H1 (cell line): ENCODE measurements around the gene NFKBIE. TPM values are rescaled to one million over a fixed set of nuclear protein-coding genes. Genes with fewer than 3 reads are reported as not detected.

ENCODE experiments used
- CBX5 ChIP-seq: fragments of 300-800, 300-1000 bp; sonication (generic); IDR thresholded peaks from 2 replicates; pipeline ENCODE4 v1.7.1; 2016; ENCODE audit warnings: antibody characterized with exemption, low read length, low read depth
- CREB1 ChIP-seq: IDR thresholded peaks from 2 replicates; pipeline ENCODE4 v1.6.1; 2012; ENCODE audit warnings: inconsistent platforms
- GABPA ChIP-seq: IDR thresholded peaks from 2 replicates; pipeline ENCODE4 v1.6.1; 2011; ENCODE audit warnings: mild to moderate bottlenecking, low read length, moderate library complexity, borderline replicate concordance; ENCODE audit not compliant: insufficient read depth
- GTF2F1 ChIP-seq: IDR thresholded peaks from 2 replicates; pipeline ENCODE4 v1.6.1; 2012; ENCODE audit warnings: low read depth, low read length, improper control_type of control experiment, borderline replicate concordance
- JUN ChIP-seq: IDR thresholded peaks from 2 replicates; pipeline ENCODE4 v1.6.1; 2011; ENCODE audit warnings: low read depth, mild to moderate bottlenecking, improper control_type of control experiment, low read length
- JUND ChIP-seq: IDR thresholded peaks from 2 replicates; pipeline ENCODE4 v1.6.1; 2011; ENCODE audit warnings: mild to moderate bottlenecking, improper control_type of control experiment, low read length
- KDM4A ChIP-seq: IDR thresholded peaks from one replicate; pipeline ENCODE4 v1.7.1; 2012; ENCODE audit warnings: low read depth, mild to moderate bottlenecking, moderate library complexity, low read length, inconsistent platforms; ENCODE audit not compliant: severe bottlenecking
- PHF8 ChIP-seq: fragments of 200-600 bp; sonication (generic); conservative IDR thresholded peaks from 2 replicates; pipeline ENCODE4 v1.7.1; 2012; ENCODE audit warnings: low read depth, mild to moderate bottlenecking, inconsistent platforms, low read length, moderate library complexity
- RBBP5 ChIP-seq: IDR thresholded peaks from 2 replicates; pipeline ENCODE4 v1.7.1; 2012; ENCODE audit warnings: low read depth, mild to moderate bottlenecking, inconsistent platforms, low read length, moderate library complexity, borderline replicate concordance
- SP4 ChIP-seq: IDR thresholded peaks from 2 replicates; pipeline ENCODE4 v1.6.1; 2012; ENCODE audit warnings: low read length, inconsistent platforms
- TAF1 ChIP-seq: IDR thresholded peaks from 2 replicates; pipeline ENCODE4 v1.6.1; 2011; ENCODE audit warnings: mild to moderate bottlenecking, low read depth, low read length
- TCF12 ChIP-seq: IDR thresholded peaks from 2 replicates; pipeline ENCODE4 v1.6.1; 2011; ENCODE audit warnings: low read depth, mild to moderate bottlenecking, low read length
- TEAD4 ChIP-seq: IDR thresholded peaks from 2 replicates; pipeline ENCODE4 v1.6.1; 2012; ENCODE audit warnings: low read depth, low read length, inconsistent platforms, mixed read lengths
- USF2 ChIP-seq: IDR thresholded peaks from 2 replicates; pipeline ENCODE4 v1.6.1; 2011; ENCODE audit warnings: low read length, improper control_type of control experiment
- polyA plus RNA-seq, 7 experiments: library from polyadenylated mRNA; depleted of rRNA in 3 of 7; stranded (reverse) in 5 of 7; unstranded in 2 of 7; fragments of >200 nt in 5 of 7; fragments of 200-250 nt in 2 of 7; gene quantifications; 1 replicate in 5 of 7; 2 replicates in 1 of 7; 4 replicates in 1 of 7; pipeline versions ENCODE4 v1.2.1 to v1.2.3, GENCODE V29; 2011 to 2013; ENCODE audit warnings: missing spikeins in 2 of 7, mixed read lengths in 2 of 7
- total RNA-seq: library from RNA; stranded (reverse); fragmentation: NEBNext Ultra II Directional; extraction: Animal tissue kit (Norgen Biotek cat#: 25700); gene quantifications from 2 replicates; pipeline ENCODE4 v1.2.1, GENCODE V29; 2021
- TF ChIP-seq, protein P1 (sequence below): IDR thresholded peaks from 2 replicates; pipeline ENCODE4 v1.6.1; 2012; ENCODE audit warnings: low read length, inconsistent platforms
- TF ChIP-seq, protein P2 (sequence below): IDR thresholded peaks from 2 replicates; pipeline ENCODE4 v1.6.1; 2012; ENCODE audit warnings: inconsistent platforms
- TF ChIP-seq, protein P3 (sequence below), 3 experiments: IDR thresholded peaks; 1 replicate in 2 of 3; 2 replicates in 1 of 3; pipeline versions ENCODE4 v1.5.1 to v1.6.1; 2011; ENCODE audit warnings: low read length in 3 of 3, mild to moderate bottlenecking in 3 of 3, inconsistent platforms in 2 of 3, low read depth in 1 of 3, moderate library complexity in 1 of 3; ENCODE audit not compliant: insufficient read depth in 1 of 3; ENCODE audit errors: control extremely low read depth in 1 of 3

The NFKBIE gene
- total and polyA plus RNA-seq, 2 of the 8 experiments (the other 6 are each of a cell fraction or from before 2014, with no cell fraction given), result 13.5 to 19.2 TPM

- TF ChIP-seq JUND, result no peak
- TF ChIP-seq TCF12, result no peak
- TF ChIP-seq CBX5, result no peak
- TF ChIP-seq, protein P1, sequence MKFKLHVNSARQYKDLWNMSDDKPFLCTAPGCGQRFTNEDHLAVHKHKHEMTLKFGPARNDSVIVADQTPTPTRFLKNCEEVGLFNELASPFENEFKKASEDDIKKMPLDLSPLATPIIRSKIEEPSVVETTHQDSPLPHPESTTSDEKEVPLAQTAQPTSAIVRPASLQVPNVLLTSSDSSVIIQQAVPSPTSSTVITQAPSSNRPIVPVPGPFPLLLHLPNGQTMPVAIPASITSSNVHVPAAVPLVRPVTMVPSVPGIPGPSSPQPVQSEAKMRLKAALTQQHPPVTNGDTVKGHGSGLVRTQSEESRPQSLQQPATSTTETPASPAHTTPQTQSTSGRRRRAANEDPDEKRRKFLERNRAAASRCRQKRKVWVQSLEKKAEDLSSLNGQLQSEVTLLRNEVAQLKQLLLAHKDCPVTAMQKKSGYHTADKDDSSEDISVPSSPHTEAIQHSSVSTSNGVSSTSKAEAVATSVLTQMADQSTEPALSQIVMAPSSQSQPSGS, result 0 out of 2 replicates have a peak, but pooled peaks have one; percentile 29
- no peak for TF ChIP-seq RBBP5
- TF ChIP-seq JUN, result no peak
- no peak for TF ChIP-seq GTF2F1
- TF ChIP-seq GABPA, result no peak
- peak; percentile 34; the same call in 1 of the 2 replicates for TF ChIP-seq CREB1
- TF ChIP-seq, protein P2, sequence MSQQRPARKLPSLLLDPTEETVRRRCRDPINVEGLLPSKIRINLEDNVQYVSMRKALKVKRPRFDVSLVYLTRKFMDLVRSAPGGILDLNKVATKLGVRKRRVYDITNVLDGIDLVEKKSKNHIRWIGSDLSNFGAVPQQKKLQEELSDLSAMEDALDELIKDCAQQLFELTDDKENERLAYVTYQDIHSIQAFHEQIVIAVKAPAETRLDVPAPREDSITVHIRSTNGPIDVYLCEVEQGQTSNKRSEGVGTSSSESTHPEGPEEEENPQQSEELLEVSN, result no peak
- TF ChIP-seq, protein P3, sequence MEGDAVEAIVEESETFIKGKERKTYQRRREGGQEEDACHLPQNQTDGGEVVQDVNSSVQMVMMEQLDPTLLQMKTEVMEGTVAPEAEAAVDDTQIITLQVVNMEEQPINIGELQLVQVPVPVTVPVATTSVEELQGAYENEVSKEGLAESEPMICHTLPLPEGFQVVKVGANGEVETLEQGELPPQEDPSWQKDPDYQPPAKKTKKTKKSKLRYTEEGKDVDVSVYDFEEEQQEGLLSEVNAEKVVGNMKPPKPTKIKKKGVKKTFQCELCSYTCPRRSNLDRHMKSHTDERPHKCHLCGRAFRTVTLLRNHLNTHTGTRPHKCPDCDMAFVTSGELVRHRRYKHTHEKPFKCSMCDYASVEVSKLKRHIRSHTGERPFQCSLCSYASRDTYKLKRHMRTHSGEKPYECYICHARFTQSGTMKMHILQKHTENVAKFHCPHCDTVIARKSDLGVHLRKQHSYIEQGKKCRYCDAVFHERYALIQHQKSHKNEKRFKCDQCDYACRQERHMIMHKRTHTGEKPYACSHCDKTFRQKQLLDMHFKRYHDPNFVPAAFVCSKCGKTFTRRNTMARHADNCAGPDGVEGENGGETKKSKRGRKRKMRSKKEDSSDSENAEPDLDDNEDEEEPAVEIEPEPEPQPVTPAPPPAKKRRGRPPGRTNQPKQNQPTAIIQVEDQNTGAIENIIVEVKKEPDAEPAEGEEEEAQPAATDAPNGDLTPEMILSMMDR (IDR thresholded peaks at IDR 0.05; ENCODE audit: control extremely low read depth in 1 of 3, insufficient read depth in 1 of 3, low read depth in 1 of 3, low read length in 3 of 3), result peak in 2 of 3 experiments; percentile 74 to 76; a peak in 3 of 4 replicates
- TF ChIP-seq TEAD4, result peak; percentile 89
- TF ChIP-seq USF2, result no peak
- no peak for TF ChIP-seq PHF8
- peak; percentile 61; the same call in 1 of the 2 replicates for TF ChIP-seq TAF1
- TF ChIP-seq KDM4A, result no peak
- TF ChIP-seq SP4, result no peak
These were observed 31.0 kb downstream of the NFKBIE start (continued) for GRCh38 chr6:44234101-44235025.
